Stimulated activated CD8-positive, alpha-beta memory T cell treated with anti-CD3 and anti-CD28 coated beads, Interleukin-12 subunit alpha, Interleukin-12 subunit beta, amount 100 ng/mL, for 4 hours (primary cell): ENCODE data around the gene IBTK.
"Not testable (repeated sequence)": the region's sequence is repeated elsewhere in the genome, so short reads cannot be mapped to it uniquely, and the experiment has no call there.

ENCODE experiments used
- DNase-seq: peaks from one replicate; pipeline ENCODE4 v3.0.0-alpha.2; 2020; ENCODE audit warnings: low read depth

IBTK gene

GRCh38 chr6:82245376-82245775 is 2.2 kb downstream of the IBTK start:
- no peak for DNase-seq

- DNase-seq = no peak
These were observed 3.7 kb downstream of the IBTK start for GRCh38 chr6:82243884-82244283.

- no peak for DNase-seq
These were observed 7.4 kb downstream of the IBTK start for GRCh38 chr6:82240186-82240585.

- DNase-seq = no peak
These were observed 7.9 kb downstream of the IBTK start for GRCh38 chr6:82239597-82239996.

GRCh38 chr6:82237013-82237412 is 10.5 kb downstream of the IBTK start:
- no peak for DNase-seq

- no peak for DNase-seq
These were observed 19.8 kb downstream of the IBTK start for GRCh38 chr6:82227770-82228169.

GRCh38 chr6:82220167-82220566 is 27.4 kb downstream of the IBTK start:
- no peak for DNase-seq

- DNase-seq = no peak
These were observed 30.4 kb downstream of the IBTK start for GRCh38 chr6:82217018-82217586.

- DNase-seq = no peak
These were observed 31.0 kb downstream of the IBTK start for GRCh38 chr6:82216549-82216948.

- DNase-seq = no peak
These were observed 36.2 kb downstream of the IBTK start for GRCh38 chr6:82211326-82211725.

GRCh38 chr6:82208913-82209312 is 38.6 kb downstream of the IBTK start:
- no peak for DNase-seq

GRCh38 chr6:82205930-82206392 is 41.6 kb downstream of the IBTK start:
- no peak for DNase-seq

- DNase-seq = no peak
These were observed 43.5 kb downstream of the IBTK start for GRCh38 chr6:82204020-82204419.

- no peak for DNase-seq
These were observed 49.8 kb downstream of the IBTK start for GRCh38 chr6:82197784-82198183.

GRCh38 chr6:82197245-82197644 is 50.3 kb downstream of the IBTK start:
- DNase-seq = not testable (repeated sequence)

GRCh38 chr6:82196161-82196560 is 51.4 kb downstream of the IBTK start:
- DNase-seq = no peak

GRCh38 chr6:82195619-82196018 is 51.9 kb downstream of the IBTK start:
- DNase-seq = no peak

- no peak for DNase-seq
These were observed 61.5 kb downstream of the IBTK start for GRCh38 chr6:82185948-82186535.

- no peak for DNase-seq
These were observed 63.8 kb downstream of the IBTK start for GRCh38 chr6:82183642-82184282.

GRCh38 chr6:82182756-82183155 is 64.8 kb downstream of the IBTK start:
- no peak for DNase-seq

GRCh38 chr6:82179415-82179814 is 68.1 kb downstream of the IBTK start:
- no peak for DNase-seq

- DNase-seq = no peak
These were observed 68.8 kb downstream of the IBTK start for GRCh38 chr6:82178759-82179112.

GRCh38 chr6:82178077-82178758 is 69.3 kb downstream of the IBTK start:
- no peak for DNase-seq
